ENCODE measurements around the gene FAM156A.

GRCh38 chrX:52934704-52935469 lies 23.4 kb downstream of the FAM156A start:
- TF ChIP-seq POLR2A (IDR thresholded peaks at IDR 0.05; ENCODE audit: low read depth, low read length) (peak; percentile 69; the same call in 1 of the 2 replicates), POLR2AphosphoS5 (IDR thresholded peaks at IDR 0.05; ENCODE audit: low read depth, low read length) (peak; percentile 56; the same call in 1 of the 2 replicates), TAF1 (IDR thresholded peaks at IDR 0.05; ENCODE audit: borderline replicate concordance, low read depth, low read length) (no peak)

Measured in GM12892 (cell line).